Breast epithelium (tissue), 3 donors: ENCODE results near the gene TUBA3E.
"Not testable (repeated sequence)": the region's sequence is repeated elsewhere in the genome, so short reads cannot be mapped to it uniquely, and the experiment has no call there.

Experiments
- CTCF ChIP-seq, 3 donors: fragments of 450-650 bp; IDR thresholded peaks; one replicate each; pipeline ENCODE4 v1.5.1; 2016 to 2017; ENCODE audit warnings: antibody characterized with exemption in 3 of 3, mild to moderate bottlenecking in 3 of 3, moderate library complexity in 3 of 3
- POLR2AphosphoS5 ChIP-seq, 3 donors: sonication (generic); formaldehyde crosslinking; IDR thresholded peaks; one replicate each; pipeline ENCODE4 v1.6.1; 2017; ENCODE audit warnings: antibody characterized with exemption in 3 of 3

DNA sequence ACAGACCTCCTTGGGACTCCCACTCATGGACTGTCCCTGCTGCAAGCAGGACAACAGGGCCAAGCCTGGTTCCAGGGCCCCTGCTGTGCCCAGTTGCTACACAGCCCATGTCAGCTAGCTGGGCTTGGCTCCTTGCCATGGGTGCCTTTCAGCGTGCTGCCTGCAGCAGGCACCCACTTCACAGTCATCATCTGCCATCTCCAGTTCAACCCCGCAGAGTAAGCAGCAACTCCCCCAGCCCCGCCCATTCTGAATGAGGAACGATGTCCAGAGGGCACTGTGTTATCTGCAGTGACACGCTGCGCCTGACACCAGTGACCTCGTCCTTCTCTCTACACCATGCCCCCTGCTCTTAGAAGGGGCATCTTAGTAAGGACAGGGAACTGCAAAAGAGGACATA is 4.3 kb upstream of the TUBA3E start:
- not testable (repeated sequence) for TF ChIP-seq CTCF, POLR2AphosphoS5 (IDR thresholded peaks at IDR 0.05)
